Type B pancreatic cell (in vitro differentiated cells): ENCODE data around the gene PSG6. TPM values are rescaled to one million over a fixed set of nuclear protein-coding genes. Genes with fewer than 3 reads are reported as not detected.
"Not testable (repeated sequence)": the region's sequence is repeated elsewhere in the genome, so short reads cannot be mapped to it uniquely, and the experiment has no call there.

ENCODE experiments used
- DNase-seq: peaks from one replicate; pipeline ENCODE4 v3.0.0; 2021; ENCODE audit warnings: mixed read lengths; ENCODE audit not compliant: unreplicated experiment; ENCODE audit errors: extremely low spot score
- H3K27ac Mint-ChIP-seq: 2 replicates; pipeline ENCODE4 v1.8.0; 2021; ENCODE audit warnings: mild to moderate bottlenecking, mixed read lengths
- H3K27me3 Mint-ChIP-seq: 2 replicates; pipeline ENCODE4 v1.8.0; 2021; ENCODE audit warnings: mixed read lengths
- H3K36me3 Mint-ChIP-seq: 2 replicates; pipeline ENCODE4 v1.8.0; 2021; ENCODE audit warnings: mixed read lengths
- H3K4me1 Mint-ChIP-seq: one replicate; pipeline ENCODE4 v1.8.0; 2021; ENCODE audit warnings: mixed read lengths; ENCODE audit not compliant: unreplicated experiment
- H3K4me3 Mint-ChIP-seq: 2 replicates; pipeline ENCODE4 v1.8.0; 2021; ENCODE audit warnings: mild to moderate bottlenecking, mixed read lengths
- H3K9me3 Mint-ChIP-seq: 2 replicates; pipeline ENCODE4 v1.8.0; 2021; ENCODE audit warnings: mixed read lengths
- long read RNA-seq: library from polyadenylated mRNA; unstranded; transcript quantifications from one replicate; pipeline ENCODE4 v2.0.0, GENCODE V29; 2020
- total RNA-seq: library from RNA; stranded (reverse); gene quantifications from 2 replicates; pipeline ENCODE4 v1.2.1, GENCODE V29; 2021; ENCODE audit warnings: low replicate concordance
- TF ChIP-seq, protein P1 (sequence below): fragments of 200-600 bp; sonication (generic); conservative IDR thresholded peaks from 2 replicates; pipeline ENCODE4 v1.5.0; 2021; ENCODE audit warnings: antibody characterized with exemption, mild to moderate bottlenecking

The PSG6 gene
- total RNA-seq = not detected in 2 replicates
- long read RNA-seq = 0 reads

GRCh38 chr19:42917634-42918033 lies at the start of gene PSG6:
TSS of gene PSG6 (minus strand) at chr19:42917894. CDS start at chr19:42917792, 102 bp downstream.
- not testable (repeated sequence) for H3K27ac Mint-ChIP-seq, H3K36me3 Mint-ChIP-seq, H3K27me3 Mint-ChIP-seq, H3K9me3 Mint-ChIP-seq, H3K4me3 Mint-ChIP-seq, H3K4me1 Mint-ChIP-seq, DNase-seq

- DNase-seq = no peak
- H3K4me1 Mint-ChIP-seq = no peaks in the 10 kb centered on the region
- H3K36me3 Mint-ChIP-seq = no peaks in the 10 kb centered on the region
- H3K4me3 Mint-ChIP-seq = no peak overlapping the region
- H3K27ac Mint-ChIP-seq = no peak overlapping the region
- H3K9me3 Mint-ChIP-seq = peaks cover 14% of the 10 kb centered on the region
- TF ChIP-seq, protein P1, sequence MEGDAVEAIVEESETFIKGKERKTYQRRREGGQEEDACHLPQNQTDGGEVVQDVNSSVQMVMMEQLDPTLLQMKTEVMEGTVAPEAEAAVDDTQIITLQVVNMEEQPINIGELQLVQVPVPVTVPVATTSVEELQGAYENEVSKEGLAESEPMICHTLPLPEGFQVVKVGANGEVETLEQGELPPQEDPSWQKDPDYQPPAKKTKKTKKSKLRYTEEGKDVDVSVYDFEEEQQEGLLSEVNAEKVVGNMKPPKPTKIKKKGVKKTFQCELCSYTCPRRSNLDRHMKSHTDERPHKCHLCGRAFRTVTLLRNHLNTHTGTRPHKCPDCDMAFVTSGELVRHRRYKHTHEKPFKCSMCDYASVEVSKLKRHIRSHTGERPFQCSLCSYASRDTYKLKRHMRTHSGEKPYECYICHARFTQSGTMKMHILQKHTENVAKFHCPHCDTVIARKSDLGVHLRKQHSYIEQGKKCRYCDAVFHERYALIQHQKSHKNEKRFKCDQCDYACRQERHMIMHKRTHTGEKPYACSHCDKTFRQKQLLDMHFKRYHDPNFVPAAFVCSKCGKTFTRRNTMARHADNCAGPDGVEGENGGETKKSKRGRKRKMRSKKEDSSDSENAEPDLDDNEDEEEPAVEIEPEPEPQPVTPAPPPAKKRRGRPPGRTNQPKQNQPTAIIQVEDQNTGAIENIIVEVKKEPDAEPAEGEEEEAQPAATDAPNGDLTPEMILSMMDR = no peak
- H3K27me3 Mint-ChIP-seq = no peaks in the 10 kb centered on the region
These were observed 47.5 kb upstream of the PSG6 start for GRCh38 chr19:42965176-42965575.

DNA sequence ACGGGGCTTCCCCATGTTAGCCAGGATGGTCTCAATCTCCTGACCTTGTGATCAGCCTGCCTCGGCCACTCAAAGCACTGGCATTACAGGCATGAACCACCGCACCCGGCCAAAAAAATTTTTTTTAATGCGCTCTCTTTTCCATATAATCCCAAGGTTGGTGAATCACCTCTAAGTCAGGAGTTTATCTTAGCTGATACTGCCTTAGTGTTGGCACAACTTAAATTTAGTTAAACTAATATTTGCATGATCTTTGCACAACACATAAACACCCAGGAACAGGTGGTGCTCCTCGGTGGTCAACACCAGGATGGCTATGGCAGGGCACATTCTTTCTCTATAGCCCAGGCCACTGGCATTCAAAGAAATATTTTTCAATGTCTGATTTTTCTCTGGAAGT lies 43.4 kb upstream of the PSG6 start:
- no peaks in the 10 kb centered on the region for H3K36me3 Mint-ChIP-seq
- TF ChIP-seq, protein P1 = no peak
- no peak overlapping the region for H3K4me3 Mint-ChIP-seq
- DNase-seq = no peak
- H3K27me3 Mint-ChIP-seq = no peaks in the 10 kb centered on the region
- no peak overlapping the region for H3K27ac Mint-ChIP-seq
- no peaks in the 10 kb centered on the region for H3K4me1 Mint-ChIP-seq
- H3K9me3 Mint-ChIP-seq = peaks cover 6% of the 10 kb centered on the region

DNA sequence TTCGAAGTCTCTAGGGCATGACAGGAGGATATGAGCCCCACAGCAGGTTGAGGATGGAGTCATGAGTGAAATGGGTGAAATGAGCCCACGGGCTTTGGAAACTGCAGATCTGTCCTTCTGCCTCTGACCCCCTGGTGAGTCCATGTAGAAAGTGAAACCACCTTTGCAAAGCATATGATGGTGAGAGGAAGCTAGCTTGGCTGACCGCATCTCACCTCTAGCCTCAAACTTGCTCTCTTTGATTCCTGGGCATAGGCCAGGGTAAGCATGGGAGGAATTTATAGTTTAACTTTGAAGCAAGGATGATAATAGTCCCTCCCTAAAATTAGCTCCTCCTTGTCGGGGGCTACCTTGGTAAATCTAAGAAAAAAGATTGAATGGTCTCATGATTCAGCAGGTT lies 34.4 kb upstream of the PSG6 start:
- not testable (repeated sequence) for DNase-seq, H3K4me3 Mint-ChIP-seq, H3K9me3 Mint-ChIP-seq

GRCh38 chr19:42951476-42951875 lies 33.8 kb upstream of the PSG6 start:
- not testable (repeated sequence) for DNase-seq

More for the DNA sequence above, 34.4 kb upstream of the PSG6 start:
- H3K4me1 Mint-ChIP-seq, H3K27me3 Mint-ChIP-seq, H3K27ac Mint-ChIP-seq, H3K36me3 Mint-ChIP-seq: not testable (repeated sequence)

GRCh38 chr19:42942187-42942789 lies 24.6 kb upstream of the PSG6 start:
- TF ChIP-seq, protein P1 = peak; percentile 17
- no peaks in the 10 kb centered on the region for H3K4me1 Mint-ChIP-seq
- peaks cover 5% of the 10 kb centered on the region for H3K9me3 Mint-ChIP-seq
- DNase-seq = no peak
- H3K36me3 Mint-ChIP-seq = no peaks in the 10 kb centered on the region
- H3K4me3 Mint-ChIP-seq = no peak overlapping the region
- H3K27ac Mint-ChIP-seq = no peak overlapping the region
- H3K27me3 Mint-ChIP-seq = no peaks in the 10 kb centered on the region

More at GRCh38 chr19:42951476-42951875, 33.8 kb upstream of the PSG6 start:
- H3K27me3 Mint-ChIP-seq, H3K4me1 Mint-ChIP-seq, H3K36me3 Mint-ChIP-seq, H3K27ac Mint-ChIP-seq, H3K4me3 Mint-ChIP-seq, H3K9me3 Mint-ChIP-seq: not testable (repeated sequence)

DNA sequence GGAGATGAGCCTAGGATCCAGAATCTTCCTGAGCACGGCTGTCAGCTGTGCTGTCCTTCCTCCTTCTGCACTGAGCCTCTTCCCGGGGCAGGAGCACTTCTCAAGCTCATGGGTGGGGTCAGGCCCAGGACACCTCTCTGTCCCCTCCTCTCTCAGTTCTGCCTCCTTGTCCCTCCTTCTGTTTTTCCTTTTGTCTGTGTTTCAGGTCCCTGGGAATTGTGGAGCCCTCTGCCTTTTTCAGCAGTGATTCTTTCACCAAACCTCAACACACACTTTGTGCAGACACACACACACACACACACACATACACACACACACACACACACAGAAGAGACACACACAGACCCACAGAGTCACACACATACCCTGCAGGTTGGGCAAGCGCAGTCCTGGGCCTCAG lies 19.4 kb upstream of the PSG6 start, which contains the start of gene PSG7:
Gene PSG7 (minus strand): TSS at position 101 of the 400 bp plus-strand sequence. CDS start 131 bp downstream, outside the sequence.
- not testable (repeated sequence) for H3K27me3 Mint-ChIP-seq

GRCh38 chr19:42934726-42935125 lies 17.0 kb upstream of the PSG6 start:
- DNase-seq, H3K27me3 Mint-ChIP-seq, H3K36me3 Mint-ChIP-seq, H3K27ac Mint-ChIP-seq, H3K9me3 Mint-ChIP-seq, H3K4me1 Mint-ChIP-seq, H3K4me3 Mint-ChIP-seq: not testable (repeated sequence)

More for the DNA sequence above, 19.4 kb upstream of the PSG6 start, which contains the start of gene PSG7:
- not testable (repeated sequence) for H3K4me3 Mint-ChIP-seq, DNase-seq, H3K4me1 Mint-ChIP-seq, H3K36me3 Mint-ChIP-seq, H3K9me3 Mint-ChIP-seq, H3K27ac Mint-ChIP-seq

GRCh38 chr19:42934183-42934582 lies 16.5 kb upstream of the PSG6 start:
- H3K9me3 Mint-ChIP-seq, H3K27me3 Mint-ChIP-seq, H3K4me1 Mint-ChIP-seq, H3K27ac Mint-ChIP-seq, H3K36me3 Mint-ChIP-seq, DNase-seq, H3K4me3 Mint-ChIP-seq: not testable (repeated sequence)

DNA sequence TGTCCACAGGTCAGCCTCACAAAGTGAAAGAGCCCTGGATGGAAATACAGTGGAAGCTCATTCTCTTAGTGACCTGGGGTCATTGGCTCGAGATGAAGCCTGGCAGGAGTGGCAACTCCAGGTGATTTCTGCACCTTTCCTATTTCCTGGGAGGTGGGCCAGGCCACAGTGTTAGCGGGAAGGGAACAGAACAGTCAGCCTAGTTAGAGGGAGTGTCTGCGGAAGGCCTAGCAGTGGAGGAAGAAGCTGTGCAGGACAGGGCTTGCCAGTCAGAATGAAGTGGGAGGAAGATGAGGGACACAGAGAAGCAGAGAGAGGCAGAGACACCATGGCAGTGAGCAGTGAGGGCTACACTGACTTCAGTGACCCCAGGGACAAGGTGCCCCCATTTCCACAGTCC lies 15.7 kb upstream of the PSG6 start:
- H3K4me3 Mint-ChIP-seq, H3K36me3 Mint-ChIP-seq, DNase-seq, H3K9me3 Mint-ChIP-seq, H3K27me3 Mint-ChIP-seq, H3K27ac Mint-ChIP-seq, H3K4me1 Mint-ChIP-seq: not testable (repeated sequence)

DNA sequence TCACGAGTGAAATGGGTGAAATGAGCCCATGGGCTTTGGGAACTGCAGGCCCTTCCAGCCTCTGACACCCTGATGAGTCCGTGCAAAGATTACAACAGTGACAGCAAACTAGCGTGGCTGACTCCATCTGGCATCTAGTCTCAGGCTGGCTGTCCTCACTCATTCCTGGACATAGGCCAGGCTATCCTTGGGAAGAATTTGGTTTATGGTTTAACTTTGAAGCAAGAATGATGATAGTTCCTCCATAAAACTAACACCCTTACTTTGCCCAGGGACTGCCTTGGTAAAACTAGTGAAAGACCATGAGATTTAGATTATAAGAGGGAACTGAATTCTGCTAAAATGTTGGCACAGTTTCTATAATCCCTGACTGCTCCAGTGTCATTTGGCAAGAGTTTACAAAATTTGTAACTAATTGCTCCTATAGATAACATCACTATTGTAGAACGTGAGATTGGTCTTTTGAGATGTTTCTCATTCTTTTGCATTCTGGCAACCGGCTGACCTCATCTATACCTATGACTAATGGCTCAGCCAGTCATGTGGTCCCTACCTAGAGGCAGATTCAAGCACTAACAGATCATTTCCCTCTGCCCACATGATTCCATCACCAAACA lies 14.9 kb upstream of the PSG6 start:
- H3K36me3 Mint-ChIP-seq, H3K27me3 Mint-ChIP-seq, H3K27ac Mint-ChIP-seq, H3K9me3 Mint-ChIP-seq, H3K4me1 Mint-ChIP-seq, DNase-seq, H3K4me3 Mint-ChIP-seq: not testable (repeated sequence)
